H9 (cell line): ENCODE measurements around the gene TTC7B. TPM values are rescaled to one million over a fixed set of nuclear protein-coding genes. Genes with fewer than 3 reads are reported as not detected.

Experiments
- DNase-seq: peaks from one replicate; pipeline ENCODE4 v3.0.0-alpha.2; 2017
- H2AFZ ChIP-seq: one replicate; pipeline ENCODE4 v1.6.1; 2013; ENCODE audit warnings: mild to moderate bottlenecking, low read length, control low read depth, moderate library complexity
- H2AK5ac ChIP-seq: 2 replicates; pipeline ENCODE4 v1.6.1; 2013; ENCODE audit warnings: low read length, control low read depth, mixed read lengths; ENCODE audit not compliant: insufficient read length
- H2BK120ac ChIP-seq: one replicate; pipeline ENCODE4 v1.6.1; 2013; ENCODE audit warnings: low read depth, mild to moderate bottlenecking, low read length, control low read depth, inconsistent platforms; ENCODE audit not compliant: poor library complexity, severe bottlenecking
- H2BK12ac ChIP-seq: 2 replicates; pipeline ENCODE4 v1.6.1; 2013; ENCODE audit warnings: low read length, control low read depth, mixed read lengths, low read depth; ENCODE audit not compliant: insufficient read length
- H2BK15ac ChIP-seq: 2 replicates; pipeline ENCODE4 v1.6.1; 2013; ENCODE audit warnings: low read depth, low read length, control low read depth
- H2BK20ac ChIP-seq: one replicate; pipeline ENCODE4 v1.6.1; 2013; ENCODE audit warnings: low read depth, mild to moderate bottlenecking, low read length, control low read depth, inconsistent platforms; ENCODE audit not compliant: poor library complexity, severe bottlenecking
- H2BK5ac ChIP-seq: 2 replicates; pipeline ENCODE4 v1.6.1; 2013; ENCODE audit warnings: low read length, control low read depth, mixed read lengths; ENCODE audit not compliant: insufficient read length
- H3K14ac ChIP-seq: 2 replicates; pipeline ENCODE4 v1.6.1; 2013; ENCODE audit warnings: low read length, control low read depth; ENCODE audit not compliant: insufficient read depth
- H3K18ac ChIP-seq: 2 replicates; pipeline ENCODE4 v1.6.1; 2013; ENCODE audit warnings: low read depth, mild to moderate bottlenecking, mixed read lengths, low read length, control low read depth; ENCODE audit not compliant: insufficient read length
- H3K23ac ChIP-seq: 2 replicates; pipeline ENCODE4 v1.6.1; 2013; ENCODE audit warnings: low read length, control low read depth, mixed read lengths, low read depth; ENCODE audit not compliant: insufficient read length
- H3K23me2 ChIP-seq: 2 replicates; pipeline ENCODE4 v1.6.1; 2013; ENCODE audit warnings: low read depth, mild to moderate bottlenecking, mixed read lengths, low read length, control low read depth; ENCODE audit not compliant: insufficient read length, poor library complexity, severe bottlenecking
- H3K27ac ChIP-seq: 2 replicates; pipeline ENCODE4 v1.5.1; 2013; ENCODE audit warnings: low read length, control low read depth, mixed read lengths, low read depth; ENCODE audit not compliant: insufficient read length
- H3K27me3 ChIP-seq: 2 replicates; pipeline ENCODE4 v1.6.1; 2013; ENCODE audit warnings: low read length, control low read depth, inconsistent platforms; ENCODE audit not compliant: insufficient read depth
- H3K4ac ChIP-seq: 2 replicates; pipeline ENCODE4 v1.6.1; 2013; ENCODE audit warnings: low read depth, mild to moderate bottlenecking, control low read depth, inconsistent platforms, low read length, moderate library complexity
- H3K4me1 ChIP-seq: 2 replicates; pipeline ENCODE4 v1.6.1; 2013; ENCODE audit warnings: low read length, control low read depth, inconsistent platforms; ENCODE audit not compliant: insufficient read depth
- H3K4me2 ChIP-seq: 2 replicates; pipeline ENCODE4 v1.6.1; 2013; ENCODE audit warnings: low read length, control low read depth, mixed read lengths; ENCODE audit not compliant: insufficient read length, insufficient read depth
- H3K56ac ChIP-seq: 2 replicates; pipeline ENCODE4 v1.6.1; 2013; ENCODE audit warnings: low read depth, mild to moderate bottlenecking, mixed read lengths, low read length, control low read depth; ENCODE audit not compliant: insufficient read length
- H3K79me1 ChIP-seq: 2 replicates; pipeline ENCODE4 v1.6.1; 2013; ENCODE audit warnings: low read depth, mild to moderate bottlenecking, moderate library complexity, low read length, control low read depth, inconsistent platforms; ENCODE audit not compliant: insufficient read depth, poor library complexity, severe bottlenecking
- H3K79me2 ChIP-seq: 2 replicates; pipeline ENCODE4 v1.6.1; 2013; ENCODE audit warnings: low read length, control low read depth, inconsistent platforms; ENCODE audit not compliant: insufficient read depth
- H3K9ac ChIP-seq: 2 replicates; pipeline ENCODE4 v1.6.1; 2013; ENCODE audit warnings: low read length, control low read depth, mixed read lengths; ENCODE audit not compliant: insufficient read length; ENCODE audit errors: extremely low read depth
- H3K9me3 ChIP-seq: one replicate; pipeline ENCODE4 v1.6.1; 2013; ENCODE audit warnings: low read depth, low read length, inconsistent platforms; ENCODE audit not compliant: control insufficient read depth
- H3T11ph ChIP-seq: one replicate; pipeline ENCODE4 v1.6.1; 2013; ENCODE audit warnings: mild to moderate bottlenecking, low read length, control low read depth, inconsistent platforms
- H4K20me1 ChIP-seq: one replicate; pipeline ENCODE4 v1.6.1; 2013; ENCODE audit not compliant: control insufficient read depth, insufficient read length, insufficient read depth
- H4K5ac ChIP-seq: 2 replicates; pipeline ENCODE4 v1.6.1; 2013; ENCODE audit warnings: low read depth, mild to moderate bottlenecking, mixed read lengths, low read length, control low read depth; ENCODE audit not compliant: insufficient read length
- H4K8ac ChIP-seq: replicated peaks from 2 replicates; pipeline ENCODE4 v1.6.1; 2013; ENCODE audit warnings: low read length, control low read depth, mixed read lengths, low read depth; ENCODE audit not compliant: insufficient read length
- H4K91ac ChIP-seq: 2 replicates; pipeline ENCODE4 v1.6.1; 2013; ENCODE audit warnings: low read depth, mild to moderate bottlenecking, moderate library complexity, mixed read lengths, low read length, control low read depth; ENCODE audit not compliant: insufficient read length
- H3K27ac Mint-ChIP-seq, 3 experiments: 2 replicates in 2 of 3; 3 replicates in 1 of 3; pipeline ENCODE4 v1.8.0; 2020 to 2021; ENCODE audit warnings: mixed read lengths in 3 of 3, mild to moderate bottlenecking in 1 of 3, moderate library complexity in 1 of 3
- H3K27me3 Mint-ChIP-seq: 2 replicates; pipeline ENCODE4 v1.8.0; 2021; ENCODE audit warnings: low read depth, mild to moderate bottlenecking, moderate library complexity, mixed read lengths
- H3K36me3 Mint-ChIP-seq, 3 experiments: 2 replicates in 2 of 3; 3 replicates in 1 of 3; pipeline ENCODE4 v1.8.0; 2020 to 2021; ENCODE audit warnings: low read depth in 3 of 3, mixed read lengths in 3 of 3; ENCODE audit not compliant: insufficient read depth in 1 of 3
- H3K4me1 Mint-ChIP-seq, 2 experiments: 2 replicates each; pipeline ENCODE4 v1.8.0; 2020; ENCODE audit warnings: mixed read lengths in 2 of 2
- H3K4me3 Mint-ChIP-seq, 2 experiments: 2 replicates in 1 of 2; 3 replicates in 1 of 2; pipeline ENCODE4 v1.8.0; 2020 to 2021; ENCODE audit warnings: mild to moderate bottlenecking in 2 of 2, mixed read lengths in 2 of 2, moderate library complexity in 1 of 2
- H3K9me3 Mint-ChIP-seq, 2 experiments: 2 replicates in 1 of 2; 3 replicates in 1 of 2; pipeline ENCODE4 v1.8.0; 2020; ENCODE audit warnings: mild to moderate bottlenecking in 2 of 2, mixed read lengths in 2 of 2, moderate library complexity in 1 of 2
- WGBS: extraction: QIAGEN DNeasy Blood & Tissue Kit; methylation state at CpG from one replicate; pipeline ENCODE4 v1.1.7; 2013; ENCODE audit warnings: missing lambda C conversion rate, low lambda C conversion rate, mixed read lengths; ENCODE audit not compliant: insufficient read length; ENCODE audit errors: extremely low coverage; 5-methylcytosine and 5-hydroxymethylcytosine counted together
- total RNA-seq: library from RNA; stranded (reverse); gene quantifications from 2 replicates; pipeline ENCODE4 v1.2.1, GENCODE V29; 2021
- TF ChIP-seq, protein P1 (sequence below): fragments of 200-600 bp; sonication (generic); conservative IDR thresholded peaks from 3 replicates; pipeline ENCODE4 v1.8.0; 2021; ENCODE audit warnings: antibody characterized with exemption, mild to moderate bottlenecking

TTC7B gene
- total RNA-seq, 1 experiment from 2014 or later = 33.7 TPM

DNA sequence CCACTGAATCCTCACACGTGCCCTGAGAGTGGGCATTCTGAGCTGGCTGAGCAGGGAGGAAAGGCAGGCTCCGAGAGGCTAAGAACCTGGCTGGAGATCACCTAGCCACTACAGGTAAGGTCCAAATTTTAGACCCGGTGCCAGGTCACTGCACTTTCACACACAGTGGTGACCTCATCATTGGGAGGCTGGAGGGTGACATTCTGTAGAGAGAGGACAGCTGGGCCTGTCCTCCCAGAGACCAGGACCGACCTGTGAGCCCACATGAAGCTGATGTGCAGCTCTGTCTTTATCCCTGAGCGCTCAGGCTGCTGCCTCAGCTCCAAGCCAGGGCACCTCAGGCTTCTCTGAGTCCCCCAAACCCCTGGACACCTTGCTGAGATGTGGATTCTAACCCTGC lies 4.1 kb downstream of the TTC7B start:
- H4K20me1 ChIP-seq = no peaks in the 10 kb centered on the region
- no peak overlapping the region for H3K27ac Mint-ChIP-seq
- H3K9me3 Mint-ChIP-seq = no peaks in the 10 kb centered on the region
- TF ChIP-seq, protein P1, sequence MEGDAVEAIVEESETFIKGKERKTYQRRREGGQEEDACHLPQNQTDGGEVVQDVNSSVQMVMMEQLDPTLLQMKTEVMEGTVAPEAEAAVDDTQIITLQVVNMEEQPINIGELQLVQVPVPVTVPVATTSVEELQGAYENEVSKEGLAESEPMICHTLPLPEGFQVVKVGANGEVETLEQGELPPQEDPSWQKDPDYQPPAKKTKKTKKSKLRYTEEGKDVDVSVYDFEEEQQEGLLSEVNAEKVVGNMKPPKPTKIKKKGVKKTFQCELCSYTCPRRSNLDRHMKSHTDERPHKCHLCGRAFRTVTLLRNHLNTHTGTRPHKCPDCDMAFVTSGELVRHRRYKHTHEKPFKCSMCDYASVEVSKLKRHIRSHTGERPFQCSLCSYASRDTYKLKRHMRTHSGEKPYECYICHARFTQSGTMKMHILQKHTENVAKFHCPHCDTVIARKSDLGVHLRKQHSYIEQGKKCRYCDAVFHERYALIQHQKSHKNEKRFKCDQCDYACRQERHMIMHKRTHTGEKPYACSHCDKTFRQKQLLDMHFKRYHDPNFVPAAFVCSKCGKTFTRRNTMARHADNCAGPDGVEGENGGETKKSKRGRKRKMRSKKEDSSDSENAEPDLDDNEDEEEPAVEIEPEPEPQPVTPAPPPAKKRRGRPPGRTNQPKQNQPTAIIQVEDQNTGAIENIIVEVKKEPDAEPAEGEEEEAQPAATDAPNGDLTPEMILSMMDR = no peak
- H3K9ac ChIP-seq = no peak overlapping the region
- no peak overlapping the region for H2AK5ac ChIP-seq
- no peak overlapping the region for H4K91ac ChIP-seq
- no peak for DNase-seq
- no peak overlapping the region for H2BK15ac ChIP-seq
- H3K4me1 Mint-ChIP-seq = peaks cover 9 to 11% of the 10 kb centered on the region in 2 experiments
- no peak overlapping the region for H3K27ac ChIP-seq
- H3K4me1 ChIP-seq = no peaks in the 10 kb centered on the region
- no peak overlapping the region for H2BK120ac ChIP-seq
- H3K4me3 Mint-ChIP-seq = no peak overlapping the region
- no peaks in the 10 kb centered on the region for H3K9me3 ChIP-seq
- H3K79me2 ChIP-seq = no peaks in the 10 kb centered on the region
- H3K36me3 Mint-ChIP-seq = no peaks in the 10 kb centered on the region; a peak in 1 of 7 replicates
- no peaks in the 10 kb centered on the region for H3K27me3 ChIP-seq
- no peak overlapping the region for H3T11ph ChIP-seq
- no peak overlapping the region for H3K18ac ChIP-seq
- H3K14ac ChIP-seq = no peak overlapping the region
- no peaks in the 10 kb centered on the region for H3K79me1 ChIP-seq
- no peak overlapping the region for H3K4me2 ChIP-seq
- no peak overlapping the region for H3K4ac ChIP-seq
- no peak overlapping the region for H2BK20ac ChIP-seq
- H3K27me3 Mint-ChIP-seq = peaks cover 16% of the 10 kb centered on the region
- WGBS = no CpG with 5 or more reads among the region's 5 CpGs
- H4K5ac ChIP-seq = no peak overlapping the region
- H3K56ac ChIP-seq = no peak overlapping the region
- no peak overlapping the region for H3K23ac ChIP-seq
- H2BK12ac ChIP-seq = no peak overlapping the region
- H4K8ac ChIP-seq = no peak overlapping the region
- peaks cover 4% of the 10 kb centered on the region for H3K23me2 ChIP-seq
- H2AFZ ChIP-seq = no peak overlapping the region
- H2BK5ac ChIP-seq = no peak overlapping the region
